ENCODE data around the gene IL33. TPM values are rescaled to one million over a fixed set of nuclear protein-coding genes. Genes with fewer than 3 reads are reported as not detected.

Gene IL33
- total RNA-seq, 1 experiment from 2014 or later, result 0.07 TPM

DNA sequence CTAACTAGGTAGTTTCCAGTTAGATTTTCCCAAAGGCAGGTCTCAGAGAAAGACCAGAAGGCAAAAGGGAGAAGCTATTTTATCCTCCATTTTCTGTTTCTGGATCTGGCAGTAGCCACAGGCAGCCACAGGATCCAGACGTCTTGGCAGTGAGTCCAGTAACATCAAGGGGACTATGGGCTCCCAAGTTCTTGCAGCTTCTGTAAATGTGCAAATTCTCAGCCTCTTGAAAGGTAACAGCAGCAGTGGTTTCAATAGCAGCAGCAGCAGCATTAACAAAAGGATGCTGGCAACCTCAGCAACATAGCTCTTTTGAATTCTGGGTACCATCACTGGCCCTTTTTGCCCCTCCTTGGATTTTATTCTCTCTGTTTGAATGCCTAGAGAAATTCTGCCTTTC, 27.1 kb upstream of the IL33 start:
- no peak for TF ChIP-seq ZBTB21 (CRISPR knock-in tag; IDR thresholded peaks at IDR 0.05; ENCODE audit: borderline replicate concordance)
- TF ChIP-seq, protein P1, sequence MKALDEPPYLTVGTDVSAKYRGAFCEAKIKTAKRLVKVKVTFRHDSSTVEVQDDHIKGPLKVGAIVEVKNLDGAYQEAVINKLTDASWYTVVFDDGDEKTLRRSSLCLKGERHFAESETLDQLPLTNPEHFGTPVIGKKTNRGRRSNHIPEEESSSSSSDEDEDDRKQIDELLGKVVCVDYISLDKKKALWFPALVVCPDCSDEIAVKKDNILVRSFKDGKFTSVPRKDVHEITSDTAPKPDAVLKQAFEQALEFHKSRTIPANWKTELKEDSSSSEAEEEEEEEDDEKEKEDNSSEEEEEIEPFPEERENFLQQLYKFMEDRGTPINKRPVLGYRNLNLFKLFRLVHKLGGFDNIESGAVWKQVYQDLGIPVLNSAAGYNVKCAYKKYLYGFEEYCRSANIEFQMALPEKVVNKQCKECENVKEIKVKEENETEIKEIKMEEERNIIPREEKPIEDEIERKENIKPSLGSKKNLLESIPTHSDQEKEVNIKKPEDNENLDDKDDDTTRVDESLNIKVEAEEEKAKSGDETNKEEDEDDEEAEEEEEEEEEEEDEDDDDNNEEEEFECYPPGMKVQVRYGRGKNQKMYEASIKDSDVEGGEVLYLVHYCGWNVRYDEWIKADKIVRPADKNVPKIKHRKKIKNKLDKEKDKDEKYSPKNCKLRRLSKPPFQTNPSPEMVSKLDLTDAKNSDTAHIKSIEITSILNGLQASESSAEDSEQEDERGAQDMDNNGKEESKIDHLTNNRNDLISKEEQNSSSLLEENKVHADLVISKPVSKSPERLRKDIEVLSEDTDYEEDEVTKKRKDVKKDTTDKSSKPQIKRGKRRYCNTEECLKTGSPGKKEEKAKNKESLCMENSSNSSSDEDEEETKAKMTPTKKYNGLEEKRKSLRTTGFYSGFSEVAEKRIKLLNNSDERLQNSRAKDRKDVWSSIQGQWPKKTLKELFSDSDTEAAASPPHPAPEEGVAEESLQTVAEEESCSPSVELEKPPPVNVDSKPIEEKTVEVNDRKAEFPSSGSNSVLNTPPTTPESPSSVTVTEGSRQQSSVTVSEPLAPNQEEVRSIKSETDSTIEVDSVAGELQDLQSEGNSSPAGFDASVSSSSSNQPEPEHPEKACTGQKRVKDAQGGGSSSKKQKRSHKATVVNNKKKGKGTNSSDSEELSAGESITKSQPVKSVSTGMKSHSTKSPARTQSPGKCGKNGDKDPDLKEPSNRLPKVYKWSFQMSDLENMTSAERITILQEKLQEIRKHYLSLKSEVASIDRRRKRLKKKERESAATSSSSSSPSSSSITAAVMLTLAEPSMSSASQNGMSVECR (CRISPR knock-in tag; IDR thresholded peaks at IDR 0.05; ENCODE audit: borderline replicate concordance), result no peak
- TF ChIP-seq JAZF1 (CRISPR knock-in tag; IDR thresholded peaks at IDR 0.05), result no peak
- TF ChIP-seq, protein P2, sequence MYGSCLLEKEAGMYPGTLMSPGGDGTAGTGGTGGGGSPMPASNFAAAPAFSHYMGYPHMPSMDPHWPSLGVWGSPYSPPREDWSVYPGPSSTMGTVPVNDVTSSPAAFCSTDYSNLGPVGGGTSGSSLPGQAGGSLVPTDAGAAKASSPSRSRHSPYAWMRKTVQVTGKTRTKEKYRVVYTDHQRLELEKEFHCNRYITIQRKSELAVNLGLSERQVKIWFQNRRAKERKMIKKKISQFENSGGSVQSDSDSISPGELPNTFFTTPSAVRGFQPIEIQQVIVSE (CRISPR knock-in tag; IDR thresholded peaks at IDR 0.05; ENCODE audit: borderline replicate concordance), result no peak
- TF ChIP-seq OVOL2 (CRISPR knock-in tag; IDR thresholded peaks at IDR 0.05; ENCODE audit: borderline replicate concordance), result no peak
- TF ChIP-seq NR2C2 (CRISPR knock-in tag; IDR thresholded peaks at IDR 0.05), result no peak
- TF ChIP-seq STAT6 (CRISPR knock-in tag; conservative IDR thresholded peaks at IDR 0.05; ENCODE audit: low read depth), result no peak
- no peak for TF ChIP-seq ZMAT4 (CRISPR knock-in tag; IDR thresholded peaks at IDR 0.05)
- TF ChIP-seq GRHL2 (CRISPR knock-in tag; IDR thresholded peaks at IDR 0.05; ENCODE audit: insufficient replicate concordance, severe bottlenecking), result no peak
- TF ChIP-seq, protein P3, sequence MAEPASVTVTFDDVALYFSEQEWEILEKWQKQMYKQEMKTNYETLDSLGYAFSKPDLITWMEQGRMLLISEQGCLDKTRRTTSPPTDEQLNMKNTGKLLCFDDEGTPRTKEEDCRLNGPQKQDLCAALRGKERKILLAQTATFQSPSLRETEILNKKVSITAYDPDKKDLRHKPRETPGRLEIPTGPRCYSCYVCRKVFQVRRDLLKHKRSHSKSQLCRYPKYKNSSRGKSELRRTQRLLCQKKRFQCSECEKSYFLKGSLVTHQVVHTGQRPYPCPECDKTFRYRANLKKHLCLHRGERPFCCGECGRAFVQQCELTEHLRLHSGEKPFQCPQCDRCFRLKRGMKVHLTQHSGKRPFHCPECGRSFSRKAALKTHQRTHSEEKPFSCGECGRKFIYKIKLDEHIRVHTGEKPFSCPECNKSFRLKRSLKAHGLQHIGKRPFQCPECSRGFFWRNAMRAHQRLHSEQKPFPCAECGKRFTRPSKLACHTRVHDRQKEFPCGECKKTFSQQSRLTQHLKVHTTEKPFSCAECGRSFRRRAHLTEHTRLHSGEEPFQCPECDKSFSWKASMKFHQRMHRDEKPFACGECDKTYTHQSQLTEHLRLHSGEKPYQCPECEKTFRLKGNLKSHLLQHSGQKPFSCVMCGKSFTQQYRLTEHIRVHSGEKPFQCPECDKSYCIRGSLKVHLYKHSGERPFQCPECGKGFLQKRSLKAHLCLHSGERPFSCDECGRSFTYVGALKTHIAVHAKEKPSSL (CRISPR knock-in tag; conservative IDR thresholded peaks at IDR 0.05), result no peak
- no peak for TF ChIP-seq NFYB (CRISPR knock-in tag; conservative IDR thresholded peaks at IDR 0.05; ENCODE audit: low read depth)
- ChIA-PET CTCF (interaction anchor here (0.6 to 2.5 kb wide), 3 partner anchors 15 to 134 kb away, joined by 3 to 10 read pairs (median 3); no protein-coding TSS in a partner anchor), POLR2A (no interaction called here)
- no peak for ATAC-seq
- Mint-ChIP-seq H3K9me3 (peaks cover 15% of the 10 kb centered on the region), H3K27ac (no peak overlapping the region), H3K4me1 (peaks cover 11% of the 10 kb centered on the region), H3K27me3 (ENCODE audit: low read depth) (no peaks in the 10 kb centered on the region), H3K4me3 (no peak overlapping the region), H3K36me3 (peaks cover 4% of the 10 kb centered on the region)
- DNase-seq (ENCODE audit: low spot score), result no peak

- ChIA-PET CTCF (interaction anchor here (0.6 to 2.5 kb wide), 3 partner anchors 15 to 135 kb away, joined by 3 to 10 read pairs (median 3); no protein-coding TSS in a partner anchor), POLR2A (no interaction called here)
- H3K27ac Mint-ChIP-seq, result no peak overlapping the region
- no peaks in the 10 kb centered on the region for H3K27me3 Mint-ChIP-seq (ENCODE audit: low read depth)
- ATAC-seq (no peak), DNase-seq (ENCODE audit: low spot score) (no peak)
- H3K36me3 Mint-ChIP-seq, result peaks cover 1% of the 10 kb centered on the region; the same call in 1 of the 2 replicates
- TF ChIP-seq, protein P4, sequence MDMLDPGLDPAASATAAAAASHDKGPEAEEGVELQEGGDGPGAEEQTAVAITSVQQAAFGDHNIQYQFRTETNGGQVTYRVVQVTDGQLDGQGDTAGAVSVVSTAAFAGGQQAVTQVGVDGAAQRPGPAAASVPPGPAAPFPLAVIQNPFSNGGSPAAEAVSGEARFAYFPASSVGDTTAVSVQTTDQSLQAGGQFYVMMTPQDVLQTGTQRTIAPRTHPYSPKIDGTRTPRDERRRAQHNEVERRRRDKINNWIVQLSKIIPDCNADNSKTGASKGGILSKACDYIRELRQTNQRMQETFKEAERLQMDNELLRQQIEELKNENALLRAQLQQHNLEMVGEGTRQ (CRISPR knock-in tag; IDR thresholded peaks at IDR 0.05), result no peak
- TF ChIP-seq RORB (CRISPR knock-in tag; IDR thresholded peaks at IDR 0.05) (no peak), ZBTB21 (CRISPR knock-in tag; IDR thresholded peaks at IDR 0.05; ENCODE audit: borderline replicate concordance) (no peak), EMX1 (CRISPR knock-in tag; IDR thresholded peaks at IDR 0.05) (no peak), ETV6 (CRISPR knock-in tag; IDR thresholded peaks at IDR 0.05) (no peak)
- TF ChIP-seq, protein P5, sequence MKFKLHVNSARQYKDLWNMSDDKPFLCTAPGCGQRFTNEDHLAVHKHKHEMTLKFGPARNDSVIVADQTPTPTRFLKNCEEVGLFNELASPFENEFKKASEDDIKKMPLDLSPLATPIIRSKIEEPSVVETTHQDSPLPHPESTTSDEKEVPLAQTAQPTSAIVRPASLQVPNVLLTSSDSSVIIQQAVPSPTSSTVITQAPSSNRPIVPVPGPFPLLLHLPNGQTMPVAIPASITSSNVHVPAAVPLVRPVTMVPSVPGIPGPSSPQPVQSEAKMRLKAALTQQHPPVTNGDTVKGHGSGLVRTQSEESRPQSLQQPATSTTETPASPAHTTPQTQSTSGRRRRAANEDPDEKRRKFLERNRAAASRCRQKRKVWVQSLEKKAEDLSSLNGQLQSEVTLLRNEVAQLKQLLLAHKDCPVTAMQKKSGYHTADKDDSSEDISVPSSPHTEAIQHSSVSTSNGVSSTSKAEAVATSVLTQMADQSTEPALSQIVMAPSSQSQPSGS (CRISPR knock-in tag; IDR thresholded peaks at IDR 0.05; ENCODE audit: borderline replicate concordance, low read depth), result no peak
- H3K4me3 Mint-ChIP-seq, result no peak overlapping the region
- H3K4me1 Mint-ChIP-seq, result peaks cover 7% of the 10 kb centered on the region
- peaks cover 10% of the 10 kb centered on the region; the same call in 1 of the 2 replicates for H3K9me3 Mint-ChIP-seq
These were observed 26.7 kb upstream of the IL33 start for GRCh38 chr9:6188906-6189305.

Data from WTC11 (cell line).